Left ventricle myocardium superior (tissue), 1 donor: ENCODE data around the gene SSR4. TPM values are rescaled to one million over a fixed set of nuclear protein-coding genes. Genes with fewer than 3 reads are reported as not detected.
"Not testable (repeated sequence)": the region's sequence is repeated elsewhere in the genome, so short reads cannot be mapped to it uniquely, and the experiment has no call there.

Experiments
- ATAC-seq: fragments of 200-7000 bp; cut with Tn5 transposase; one replicate; pipeline ENCODE4 v1.9.1; 2020; ENCODE audit warnings: mild to moderate bottlenecking, moderate library complexity
- DNase-seq: peaks from one replicate; pipeline ENCODE4 v3.0.0-alpha.2; 2020
- intact Hi-C: fragments of 100-400 bp; cut with micrococcal nuclease; formaldehyde crosslinking; loops from one replicate; pipeline ENCODE4 v1.11.0; 2022
- total RNA-seq: library from RNA; stranded (reverse); fragmentation: NEBNext Ultra II Directional; extraction: Animal tissue kit (Norgen Biotek cat#: 25700); gene quantifications from one replicate; pipeline ENCODE4 v1.2.1, GENCODE V29; 2021
- donor health status: DM: no; HTN: yes; CAD: no; lungs with severe emphysema.

SSR4 gene
- total RNA-seq, 1 donor from 2014 or later = 145 TPM

- intact Hi-C loops = no loop called here
- DNase-seq (peak; percentile 44), ATAC-seq (peak; percentile 61)
These were observed 5.8 kb downstream of the SSR4 start for GRCh38 chrX:153800177-153800722.

GRCh38 chrX:153800746-153801145 lies 6.3 kb downstream of the SSR4 start:
- intact Hi-C loops = no loop called here
- DNase-seq (no peak), ATAC-seq (no peak)

- no peak for DNase-seq
- no peak for ATAC-seq
- intact Hi-C loops = no loop called here
These were observed 7.2 kb downstream of the SSR4 start for GRCh38 chrX:153801669-153802068.

- intact Hi-C loops = no loop called here
- no peak for ATAC-seq
- DNase-seq = no peak
These were observed 8.1 kb downstream of the SSR4 start for GRCh38 chrX:153802513-153803045.

- intact Hi-C loops = no loop called here
- DNase-seq (no peak), ATAC-seq (no peak)
These were observed 9.0 kb downstream of the SSR4 start for GRCh38 chrX:153803211-153804099.

- ATAC-seq = no peak
- intact Hi-C loops = no loop called here
- DNase-seq = no peak
These were observed 9.7 kb downstream of the SSR4 start for GRCh38 chrX:153804100-153804595.

GRCh38 chrX:153804621-153805020 lies 10.2 kb downstream of the SSR4 start:
- intact Hi-C loops = no loop called here
- no peak for DNase-seq
- ATAC-seq = no peak

- ATAC-seq = no peak
- DNase-seq = no peak
- intact Hi-C loops = no loop called here
These were observed 11.0 kb downstream of the SSR4 start for GRCh38 chrX:153805436-153805835.

GRCh38 chrX:153806999-153807575 lies 12.6 kb downstream of the SSR4 start:
- DNase-seq (no peak), ATAC-seq (no peak)
- intact Hi-C loops = no loop called here

- no peak for ATAC-seq
- intact Hi-C loops = no loop called here
- DNase-seq = no peak
These were observed 13.5 kb downstream of the SSR4 start for GRCh38 chrX:153807976-153808375.

- DNase-seq (no peak), ATAC-seq (no peak)
- intact Hi-C loops = no loop called here
These were observed 17.8 kb downstream of the SSR4 start for GRCh38 chrX:153812220-153812619.

- ATAC-seq (no peak), DNase-seq (no peak)
- intact Hi-C loops = no loop called here
These were observed 18.7 kb downstream of the SSR4 start for GRCh38 chrX:153813161-153813560.

GRCh38 chrX:153814591-153815315 lies 20.3 kb downstream of the SSR4 start:
- no peak for DNase-seq
- intact Hi-C loops = no loop called here
- no peak for ATAC-seq

GRCh38 chrX:153816831-153817690 lies 22.6 kb downstream of the SSR4 start:
- intact Hi-C loops = no loop called here
- no peak for ATAC-seq
- no peak for DNase-seq

GRCh38 chrX:153818064-153818463 lies 23.6 kb downstream of the SSR4 start:
- DNase-seq, ATAC-seq, intact Hi-C loops: not testable (repeated sequence)

GRCh38 chrX:153818571-153819383 lies 24.3 kb downstream of the SSR4 start:
- intact Hi-C loops = no loop called here
- ATAC-seq (peak; percentile 92), DNase-seq (peak; percentile 74)

GRCh38 chrX:153819384-153820040 lies 25.0 kb downstream of the SSR4 start:
- DNase-seq (no peak), ATAC-seq (no peak)
- intact Hi-C loops = no loop called here
